Subcutaneous abdominal adipose tissue (tissue), 5 donors: ENCODE data around the gene NOTCH2NLA.
"Not testable (repeated sequence)": the region's sequence is repeated elsewhere in the genome, so short reads cannot be mapped to it uniquely, and the experiment has no call there.

Source experiments
- H3K27ac ChIP-seq: one replicate; pipeline ENCODE4 v1.7.0; 2013; ENCODE audit warnings: low read depth, mild to moderate bottlenecking, inconsistent platforms, low read length, moderate library complexity
- H3K27me3 ChIP-seq, 5 donors: one replicate each; pipeline ENCODE4 v1.7.0; 2013; ENCODE audit warnings: low read length in 5 of 5, inconsistent platforms in 1 of 5; ENCODE audit not compliant: control insufficient read depth in 5 of 5, insufficient read depth in 4 of 5
- H3K36me3 ChIP-seq, 5 donors: one replicate each; pipeline ENCODE4 v1.7.0; 2013; ENCODE audit warnings: low read length in 5 of 5; ENCODE audit not compliant: control insufficient read depth in 5 of 5, insufficient read depth in 5 of 5
- H3K4me1 ChIP-seq, 5 donors: one replicate each; pipeline ENCODE4 v1.7.0; 2013; ENCODE audit warnings: low read length in 5 of 5, mild to moderate bottlenecking in 3 of 5, moderate library complexity in 1 of 5; ENCODE audit not compliant: control insufficient read depth in 5 of 5, insufficient read depth in 5 of 5
- H3K4me3 ChIP-seq, 5 donors: one replicate each; pipeline ENCODE4 v1.7.0; 2013; ENCODE audit warnings: low read length in 5 of 5, low read depth in 1 of 5
- H3K9ac ChIP-seq, 5 donors: one replicate each; pipeline ENCODE4 v1.7.0; 2013; ENCODE audit warnings: low read length in 5 of 5, mild to moderate bottlenecking in 4 of 5, moderate library complexity in 3 of 5
- H3K9me3 ChIP-seq, 5 donors: one replicate each; pipeline ENCODE4 v1.7.0; 2013; ENCODE audit warnings: low read length in 5 of 5; ENCODE audit not compliant: control insufficient read depth in 5 of 5
- donor health status: healthy.
- donor health status: healthy.
- donor health status: healthy.
- donor health status: healthy.
- donor health status: healthy.

The NOTCH2NLA gene

GRCh38 chr1:146167740-146168139, 61.1 kb downstream of the NOTCH2NLA start:
- not testable (repeated sequence) for H3K4me3 ChIP-seq, H3K9ac ChIP-seq, H3K27me3 ChIP-seq, H3K9me3 ChIP-seq, H3K27ac ChIP-seq, H3K36me3 ChIP-seq, H3K4me1 ChIP-seq

GRCh38 chr1:146167273-146167672, 61.5 kb downstream of the NOTCH2NLA start:
- not testable (repeated sequence) for H3K27me3 ChIP-seq, H3K4me1 ChIP-seq, H3K27ac ChIP-seq, H3K36me3 ChIP-seq, H3K4me3 ChIP-seq, H3K9ac ChIP-seq, H3K9me3 ChIP-seq

GRCh38 chr1:146144465-146144864, 84.4 kb downstream of the NOTCH2NLA start, which contains the start of gene NBPF10:
TSS of gene NBPF10 (minus strand) at chr1:146144804. CDS start at chr1:146144769, 35 bp downstream.
- H3K36me3 ChIP-seq, H3K4me3 ChIP-seq, H3K9ac ChIP-seq, H3K4me1 ChIP-seq, H3K27me3 ChIP-seq, H3K27ac ChIP-seq, H3K9me3 ChIP-seq: not testable (repeated sequence)
